Common myeloid progenitor, CD34-positive (primary cell): Measurements from ENCODE around the gene MAGEF1.

Experiments used
- CTCF ChIA-PET: fragments of 350-600 bp; sonication (Branson Sonifier 250); formaldehyde crosslinking; loops from one replicate; lab custom pipeline; 2021; ENCODE audit warnings: antibody characterized with exemption; lab: Charles Lee
- POLR2A ChIA-PET: fragments of 350-600 bp; sonication (Branson Sonifier 250); formaldehyde crosslinking; loops from one replicate; lab custom pipeline; 2021; ENCODE audit warnings: antibody characterized with exemption; lab: Charles Lee
- DNase-seq, 3 donors: peaks; one replicate each; pipeline versions ENCODE4 v3.0.0 to v3.0.0-alpha.2; 2013
- H3K27ac ChIP-seq, 2 experiments: 1 replicate in 1 of 2; 2 replicates in 1 of 2; pipeline ENCODE4 v1.7.0; 2013; ENCODE audit warnings: inconsistent platforms in 2 of 2, low read length in 2 of 2, mild to moderate bottlenecking in 2 of 2, low read depth in 1 of 2, moderate library complexity in 1 of 2; ENCODE audit not compliant: severe bottlenecking in 2 of 2, insufficient read depth in 1 of 2, poor library complexity in 1 of 2
- H3K27me3 ChIP-seq, 5 experiments: replicated peaks in 2 of 5; 1 replicate in 3 of 5; 2 replicates in 2 of 5; pipeline versions ENCODE4 v1.6.1 to v1.7.0; 2013; ENCODE audit warnings: low read length in 4 of 5, mild to moderate bottlenecking in 2 of 5, moderate library complexity in 2 of 5, inconsistent platforms in 1 of 5; ENCODE audit not compliant: insufficient read depth in 5 of 5, control insufficient read depth in 4 of 5
- H3K36me3 ChIP-seq, 4 experiments: 1 replicate in 2 of 4; 2 replicates in 2 of 4; pipeline versions ENCODE4 v1.6.1 to v1.7.0; 2013; ENCODE audit warnings: low read length in 3 of 4, control low read depth in 1 of 4, mild to moderate bottlenecking in 1 of 4; ENCODE audit not compliant: control insufficient read depth in 4 of 4, insufficient read depth in 4 of 4
- H3K4me1 ChIP-seq, 4 experiments: 1 replicate in 3 of 4; 2 replicates in 1 of 4; pipeline versions ENCODE4 v1.6.1 to v1.7.1; 2013; ENCODE audit warnings: low read length in 3 of 4, mild to moderate bottlenecking in 3 of 4, control low read depth in 1 of 4, inconsistent platforms in 1 of 4, moderate library complexity in 1 of 4; ENCODE audit not compliant: control insufficient read depth in 4 of 4, insufficient read depth in 4 of 4; ENCODE audit errors: control extremely low read depth in 1 of 4
- H3K4me3 ChIP-seq, 7 experiments: 1 replicate in 4 of 7; 2 replicates in 3 of 7; pipeline versions ENCODE4 v1.5.1 to v1.7.0; 2013; ENCODE audit warnings: mild to moderate bottlenecking in 7 of 7, low read length in 6 of 7, moderate library complexity in 6 of 7, inconsistent platforms in 2 of 7, low read depth in 2 of 7, control low read depth in 1 of 7; ENCODE audit not compliant: insufficient read depth in 4 of 7, control insufficient read depth in 1 of 7; ENCODE audit errors: extremely low read depth in 1 of 7
- H3K9me3 ChIP-seq, 5 experiments: 1 replicate in 4 of 5; 2 replicates in 1 of 5; pipeline versions ENCODE4 v1.6.1 to v1.7.1; 2013; ENCODE audit warnings: low read length in 4 of 5, mild to moderate bottlenecking in 2 of 5, inconsistent platforms in 1 of 5, low read depth in 1 of 5, moderate library complexity in 1 of 5; ENCODE audit not compliant: control insufficient read depth in 4 of 5, insufficient read depth in 2 of 5; ENCODE audit errors: control extremely low read depth in 1 of 5
- whole genome bisulfite sequencing: methylation state at CpG from one replicate; pipeline ENCODE4 v1.1.5; 2013; ENCODE audit not compliant: insufficient coverage; 5-methylcytosine and 5-hydroxymethylcytosine counted together

The MAGEF1 gene

DNA sequence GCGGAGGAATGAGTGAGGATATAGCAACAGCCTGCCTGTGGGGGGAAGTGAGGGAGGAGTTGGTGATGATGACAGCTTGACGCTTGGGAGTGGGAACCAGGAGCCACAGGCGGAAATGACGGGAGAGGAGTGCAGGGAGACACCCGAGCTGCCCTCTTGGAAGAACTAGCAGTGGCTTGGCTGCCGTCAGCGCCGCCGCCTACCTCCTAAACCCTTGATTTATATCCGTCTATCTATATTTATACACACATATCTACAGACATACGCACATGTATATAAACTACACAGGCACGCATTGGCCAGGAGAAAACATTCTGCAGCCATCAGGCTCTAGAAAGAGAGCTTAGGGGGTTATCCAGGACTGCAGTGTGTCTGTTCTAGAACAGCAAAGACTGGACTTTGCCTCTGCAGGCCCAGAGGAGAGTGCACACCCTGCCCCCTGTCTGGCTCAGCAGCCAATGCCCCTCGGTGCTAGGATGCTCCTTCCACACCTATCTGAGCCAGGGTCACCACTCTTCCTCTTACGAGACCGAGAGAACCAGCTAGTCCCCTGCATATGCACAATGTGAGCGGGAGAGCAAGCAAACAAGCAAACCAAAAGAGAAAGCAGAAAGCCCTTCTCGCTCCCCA lies 45.3 kb upstream of the MAGEF1 start:
- 46% methylated on average over 6 of the region's 17 CpGs for WGBS
- peaks cover 0 to 2% (median 0%) of the 10 kb centered on the region in 5 experiments for H3K27me3 ChIP-seq
- H3K4me1 ChIP-seq = peaks cover 0 to 7% (median 2%) of the 10 kb centered on the region in 4 experiments
- ChIA-PET POLR2A (interaction anchor here (0.9 kb wide), 1 partner anchor 44 kb away, joined by 3 read pairs; no protein-coding TSS in a partner anchor), CTCF (interaction anchor here (1.2 to 3.0 kb wide), 4 partner anchors 9 to 28 kb away, joined by 3 to 11 read pairs (median 4); no protein-coding TSS in a partner anchor)
- H3K27ac ChIP-seq = no peak overlapping the region
- H3K9me3 ChIP-seq = no peaks in the 10 kb centered on the region
- peak overlapping the region in 1 of 7 experiments; percentile 11 for H3K4me3 ChIP-seq
- DNase-seq = peak; percentile 9 to 40 (median 30)
- no peaks in the 10 kb centered on the region for H3K36me3 ChIP-seq

- H3K9me3 ChIP-seq = no peaks in the 10 kb centered on the region
- POLR2A ChIA-PET = interaction anchor here (0.9 kb wide), 1 partner anchor 43 kb away, joined by 3 read pairs; no protein-coding TSS in a partner anchor
- DNase-seq = no peak
- H3K36me3 ChIP-seq = no peaks in the 10 kb centered on the region
- H3K4me3 ChIP-seq = no peak overlapping the region
- 79% methylated on average over 10 of the region's 13 CpGs for WGBS
- CTCF ChIA-PET = interaction anchor here (1.2 to 3.0 kb wide), 3 partner anchors 12 to 27 kb away, joined by 3 to 11 read pairs (median 3); no protein-coding TSS in a partner anchor
- no peak overlapping the region for H3K27ac ChIP-seq
- peaks cover 0 to 2% (median 0%) of the 10 kb centered on the region in 5 experiments for H3K27me3 ChIP-seq
- peaks cover 0 to 7% (median 2%) of the 10 kb centered on the region in 4 experiments for H3K4me1 ChIP-seq
Observed at GRCh38 chr3:184756151-184757021, 44.5 kb upstream of the MAGEF1 start.

DNA sequence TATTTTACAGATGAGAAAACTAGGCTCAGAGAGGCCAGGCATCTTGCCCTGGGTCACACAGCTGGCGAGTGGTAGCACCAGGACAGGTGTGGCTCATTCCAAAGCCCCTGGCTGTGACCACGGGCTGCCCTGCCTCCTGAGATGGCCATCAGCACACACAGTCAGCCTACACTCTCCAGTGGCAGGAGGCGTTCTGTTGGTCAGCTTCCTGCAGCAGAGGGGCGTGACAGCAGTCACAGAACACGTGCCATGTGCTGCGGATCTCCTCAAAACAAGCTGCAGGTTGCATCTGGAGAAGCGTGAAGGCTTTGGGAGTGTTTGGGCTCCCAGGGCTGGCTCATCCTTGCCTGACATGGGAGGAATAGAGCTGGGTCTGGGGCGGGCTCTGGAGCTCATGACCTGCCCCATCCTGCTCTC lies 43.5 kb upstream of the MAGEF1 start:
- DNase-seq = no peak
- Histone ChIP-seq H3K27ac (no peak overlapping the region), H3K36me3 (no peaks in the 10 kb centered on the region), H3K9me3 (no peaks in the 10 kb centered on the region), H3K4me1 (peaks cover 0 to 7% (median 2%) of the 10 kb centered on the region in 4 experiments), H3K27me3 (peaks cover 0 to 2% (median 0%) of the 10 kb centered on the region in 5 experiments), H3K4me3 (no peak overlapping the region)
- ChIA-PET CTCF (interaction anchor here (1.3 kb wide), 1 partner anchor 22 kb away, joined by 3 read pairs; no protein-coding TSS in a partner anchor), POLR2A (no interaction called here)
- WGBS = 92% methylated on average over 8 of the region's 8 CpGs

DNA sequence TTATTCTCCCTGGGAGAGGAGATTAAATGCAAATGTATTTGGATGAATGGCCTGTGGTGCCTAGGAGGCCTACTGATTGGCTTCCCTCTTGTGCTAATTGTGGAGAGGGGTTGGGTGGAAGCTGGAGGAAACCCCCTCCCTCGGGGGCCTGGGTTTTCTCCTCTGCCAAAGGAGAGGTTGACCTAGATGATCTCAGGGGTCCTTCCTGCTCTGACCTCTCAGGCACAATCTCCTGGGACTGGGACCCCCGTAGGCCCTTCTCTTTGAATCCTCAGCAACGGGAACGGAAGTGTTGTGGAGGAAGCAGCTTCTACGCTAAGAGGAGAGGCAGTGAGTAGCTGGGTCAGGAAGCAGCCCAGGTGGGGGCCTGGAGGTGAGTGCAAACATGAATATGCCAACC lies 40.5 kb upstream of the MAGEF1 start:
- H3K27me3 ChIP-seq = no peaks in the 10 kb centered on the region
- no peaks in the 10 kb centered on the region for H3K9me3 ChIP-seq
- no peak overlapping the region for H3K4me3 ChIP-seq
- ChIA-PET CTCF (interaction anchor here (1.4 to 2.1 kb wide), 2 partner anchors 10 to 14 kb away, joined by 3 to 6 read pairs; no protein-coding TSS in a partner anchor), POLR2A (no interaction called here)
- WGBS = 43% methylated on average over 3 of the region's 5 CpGs
- H3K27ac ChIP-seq = no peak overlapping the region
- no peak for DNase-seq
- H3K4me1 ChIP-seq = peaks cover 0 to 4% (median 1%) of the 10 kb centered on the region in 4 experiments
- no peaks in the 10 kb centered on the region for H3K36me3 ChIP-seq

GRCh38 chr3:184751204-184752040 lies 39.6 kb upstream of the MAGEF1 start:
- H3K9me3 ChIP-seq = no peaks in the 10 kb centered on the region
- H3K27ac ChIP-seq = no peak overlapping the region
- 91% methylated on average over 6 of the region's 10 CpGs for WGBS
- POLR2A ChIA-PET = no interaction called here
- CTCF ChIA-PET = interaction anchor here (1.0 to 2.1 kb wide), 7 partner anchors 9 to 380 kb away, joined by 3 to 6 read pairs (median 3); no protein-coding TSS in a partner anchor
- H3K4me1 ChIP-seq = no peaks in the 10 kb centered on the region
- DNase-seq = no peak
- no peaks in the 10 kb centered on the region for H3K27me3 ChIP-seq
- H3K4me3 ChIP-seq = no peak overlapping the region
- no peaks in the 10 kb centered on the region for H3K36me3 ChIP-seq

GRCh38 chr3:184750349-184751083 lies 38.7 kb upstream of the MAGEF1 start:
- DNase-seq = no peak
- Histone ChIP-seq H3K27ac (no peak overlapping the region), H3K36me3 (no peaks in the 10 kb centered on the region), H3K4me3 (no peak overlapping the region), H3K27me3 (no peaks in the 10 kb centered on the region), H3K9me3 (no peaks in the 10 kb centered on the region), H3K4me1 (no peaks in the 10 kb centered on the region)
- POLR2A ChIA-PET = no interaction called here
- 92% methylated on average over 18 of the region's 18 CpGs for WGBS
- CTCF ChIA-PET = interaction anchor here (0.9 to 2.1 kb wide), 9 partner anchors 8 to 379 kb away, joined by 3 to 6 read pairs (median 3); no protein-coding TSS in a partner anchor
